Transverse colon (tissue), 4 donors: ENCODE results near the gene MX2.

Source experiments
- CTCF ChIP-seq, 5 experiments: fragments of 200-600 bp in 3 of 5; fragments of 450-650 bp in 2 of 5; sonication (generic) in 3 of 5; IDR thresholded peaks; 1 replicate in 2 of 5; 2 replicates in 3 of 5; pipeline ENCODE4 v1.5.1; 2016 to 2017; ENCODE audit warnings: antibody characterized with exemption in 5 of 5, inconsistent platforms in 3 of 5, mild to moderate bottlenecking in 2 of 5, moderate library complexity in 1 of 5
- POLR2A ChIP-seq: fragments of 450-650 bp; IDR thresholded peaks from one replicate; pipeline ENCODE4 v1.6.1; 2016; ENCODE audit warnings: antibody characterized with exemption, mild to moderate bottlenecking, moderate library complexity
- POLR2AphosphoS5 ChIP-seq, 3 donors: sonication (generic); formaldehyde crosslinking; IDR thresholded peaks; one replicate each; pipeline ENCODE4 v1.6.1; 2016; ENCODE audit warnings: antibody characterized with exemption in 3 of 3

DNA sequence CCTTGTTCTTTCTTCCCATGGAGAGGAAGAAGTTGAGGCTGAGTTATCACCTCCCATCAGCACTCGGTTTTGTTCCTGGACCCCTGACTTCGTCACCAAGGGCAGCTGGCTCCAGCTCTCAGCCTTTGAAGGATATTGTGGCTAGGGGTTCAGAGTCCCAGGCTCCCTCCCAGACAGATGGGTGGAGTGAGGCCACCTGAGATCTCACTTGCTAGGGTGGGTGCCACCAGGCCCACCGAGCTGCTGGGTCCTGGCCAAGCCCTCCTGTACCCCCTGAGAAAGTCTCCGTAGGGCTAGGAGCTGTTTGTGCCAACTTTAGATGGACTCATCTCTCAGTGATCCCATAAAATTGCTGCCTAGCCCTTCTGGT lies 6.9 kb downstream of the MX2 start:
- TF ChIP-seq POLR2AphosphoS5 (IDR thresholded peaks at IDR 0.05) (no peak), CTCF (IDR thresholded peaks at IDR 0.05) (no peak), POLR2A (no peak)
